GM19328 (cell line): Measurements from ENCODE around the gene NUCKS1.
"Not testable (repeated sequence)": the region's sequence is repeated elsewhere in the genome, so short reads cannot be mapped to it uniquely, and the experiment has no call there.

Experiments
- ATAC-seq: cut with Tn5 transposase; IDR thresholded peaks from one replicate; pipeline ENCODE4 v1.9.1; 2021; ENCODE audit warnings: mild to moderate bottlenecking, moderate library complexity; ENCODE audit not compliant: unreplicated experiment

NUCKS1 gene

GRCh38 chr1:205733438-205734175 lies 16.4 kb downstream of the NUCKS1 start:
- no peak for ATAC-seq

GRCh38 chr1:205729945-205730610 lies 19.9 kb downstream of the NUCKS1 start:
- ATAC-seq, result no peak

GRCh38 chr1:205726619-205727125 lies 23.3 kb downstream of the NUCKS1 start:
- ATAC-seq, result no peak

GRCh38 chr1:205725514-205725913 lies 24.5 kb downstream of the NUCKS1 start:
- no peak for ATAC-seq

GRCh38 chr1:205720740-205721139 lies 29.2 kb downstream of the NUCKS1 start:
- ATAC-seq, result not testable (repeated sequence)

GRCh38 chr1:205719762-205720161 lies 30.2 kb downstream of the NUCKS1 start:
- ATAC-seq, result no peak

GRCh38 chr1:205719015-205719414 lies 31.0 kb downstream of the NUCKS1 start:
- no peak for ATAC-seq

GRCh38 chr1:205716371-205717132 lies 33.4 kb downstream of the NUCKS1 start:
- no peak for ATAC-seq

- no peak for ATAC-seq
These were observed 34.4 kb downstream of the NUCKS1 start for GRCh38 chr1:205715628-205716027.

GRCh38 chr1:205714906-205715246 lies 35.1 kb downstream of the NUCKS1 start:
- no peak for ATAC-seq

- ATAC-seq, result no peak
These were observed 35.6 kb downstream of the NUCKS1 start for GRCh38 chr1:205714190-205714905.

GRCh38 chr1:205711105-205712048 lies 38.6 kb downstream of the NUCKS1 start:
- ATAC-seq, result no peak

GRCh38 chr1:205710201-205711062 lies 39.5 kb downstream of the NUCKS1 start:
- no peak for ATAC-seq

- no peak for ATAC-seq
These were observed 40.3 kb downstream of the NUCKS1 start for GRCh38 chr1:205709640-205710039.

GRCh38 chr1:205709059-205709398 lies 41.0 kb downstream of the NUCKS1 start:
- ATAC-seq, result no peak

- no peak for ATAC-seq
These were observed 43.1 kb downstream of the NUCKS1 start for GRCh38 chr1:205706601-205707502.

- ATAC-seq, result no peak
These were observed 45.1 kb downstream of the NUCKS1 start for GRCh38 chr1:205704903-205705302.

- no peak for ATAC-seq
These were observed 46.9 kb downstream of the NUCKS1 start for GRCh38 chr1:205703072-205703471.
